Measurements from ENCODE around the gene KLHL30.

The KLHL30 gene

DNA sequence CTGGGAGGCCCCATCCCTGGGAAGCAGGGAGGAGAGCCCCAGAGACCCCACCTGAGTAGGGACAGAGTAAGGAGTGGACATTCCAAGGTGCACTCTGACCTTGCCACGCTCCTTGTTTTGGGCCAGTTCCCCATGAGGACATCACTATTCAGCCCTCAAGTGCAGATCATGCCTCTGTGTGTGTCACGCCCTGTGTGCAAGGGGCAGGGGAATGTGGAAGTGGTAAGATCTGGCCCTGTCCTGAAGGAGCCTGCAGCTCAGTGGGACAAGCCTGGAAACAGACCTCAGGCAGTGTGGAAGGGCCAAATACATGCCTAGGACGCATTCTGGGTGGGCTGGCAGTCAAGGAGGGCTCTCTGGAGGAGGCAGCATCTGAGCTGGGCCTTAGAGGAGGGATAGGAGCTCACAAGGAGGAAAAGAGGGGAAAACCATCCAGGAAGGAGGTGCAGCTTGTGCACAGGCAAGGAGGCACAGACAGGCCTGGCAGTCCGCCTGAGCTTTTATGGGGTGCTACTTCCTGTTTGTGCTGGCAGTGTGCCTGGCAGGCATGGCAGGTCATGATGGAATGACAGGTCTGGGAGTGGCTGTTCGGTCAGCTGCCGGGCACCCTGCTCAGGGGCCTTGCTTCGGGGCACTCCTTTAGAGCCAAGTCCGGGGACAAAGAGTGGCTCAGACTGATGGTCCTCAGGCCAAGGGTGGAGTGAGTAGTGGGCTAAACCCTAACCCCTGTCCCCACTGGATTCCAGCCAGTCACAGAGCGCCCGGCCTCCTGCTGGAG lies 3.3 kb downstream of the KLHL30 start:
- H3K4me3 Mint-ChIP-seq = no peak overlapping the region
- H3K9me3 Mint-ChIP-seq = no peaks in the 10 kb centered on the region
- no peaks in the 10 kb centered on the region for H3K4me1 Mint-ChIP-seq (ENCODE audit: low read depth)
- no peaks in the 10 kb centered on the region for H3K36me3 Mint-ChIP-seq (ENCODE audit: low read depth)
- no peaks in the 10 kb centered on the region for H3K27me3 Mint-ChIP-seq (ENCODE audit: low read depth)
- DNase-seq (ENCODE audit: low spot score) = no peak
- H3K27ac Mint-ChIP-seq = no peak overlapping the region

DNA sequence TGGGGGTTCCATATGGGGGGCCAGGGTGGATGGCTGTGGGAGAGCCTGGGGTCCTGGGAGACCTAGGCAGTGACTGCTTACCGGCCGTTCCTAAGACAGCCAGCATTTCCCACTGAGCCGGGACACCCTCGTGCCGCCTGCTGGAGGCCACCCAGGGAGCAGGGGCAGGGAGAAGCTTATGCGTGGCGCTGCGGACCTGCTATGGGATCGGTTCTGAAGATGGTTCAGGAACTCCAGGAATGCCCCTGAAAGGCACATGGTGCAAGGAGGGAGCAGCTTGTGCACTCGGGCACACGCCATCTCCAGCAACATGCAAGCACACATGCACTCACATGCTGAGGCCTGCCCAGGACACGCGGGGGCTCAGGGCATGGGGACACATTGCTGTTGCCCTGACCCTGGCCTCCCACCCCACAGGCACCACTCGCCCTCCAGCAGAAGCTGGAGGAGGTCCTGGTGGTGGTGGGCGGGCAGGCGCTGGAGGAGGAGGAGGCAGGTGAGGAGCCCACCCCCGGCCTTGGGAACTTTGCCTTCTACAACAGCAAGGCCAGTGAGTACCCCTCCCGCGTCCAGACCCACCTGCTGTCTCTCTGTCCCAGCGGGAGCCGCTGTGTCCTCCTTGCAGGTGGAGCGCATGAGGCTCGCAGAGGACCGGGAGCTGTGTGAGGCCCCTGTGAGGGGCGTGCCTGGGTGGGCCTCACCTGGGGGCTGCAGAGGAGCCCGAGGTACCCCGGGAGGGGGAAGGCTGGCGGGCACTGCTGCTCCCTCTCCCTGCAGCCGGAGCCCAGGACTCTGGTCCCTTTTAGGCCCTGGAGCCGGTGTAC lies 4.1 kb downstream of the KLHL30 start:
- no peaks in the 10 kb centered on the region for H3K9me3 Mint-ChIP-seq
- H3K4me3 Mint-ChIP-seq = no peak overlapping the region
- H3K27me3 Mint-ChIP-seq (ENCODE audit: low read depth) = no peaks in the 10 kb centered on the region
- no peak overlapping the region for H3K27ac Mint-ChIP-seq
- H3K4me1 Mint-ChIP-seq (ENCODE audit: low read depth) = peaks cover 3% of the 10 kb centered on the region
- H3K36me3 Mint-ChIP-seq (ENCODE audit: low read depth) = no peaks in the 10 kb centered on the region
- no peak for DNase-seq (ENCODE audit: low spot score)

DNA sequence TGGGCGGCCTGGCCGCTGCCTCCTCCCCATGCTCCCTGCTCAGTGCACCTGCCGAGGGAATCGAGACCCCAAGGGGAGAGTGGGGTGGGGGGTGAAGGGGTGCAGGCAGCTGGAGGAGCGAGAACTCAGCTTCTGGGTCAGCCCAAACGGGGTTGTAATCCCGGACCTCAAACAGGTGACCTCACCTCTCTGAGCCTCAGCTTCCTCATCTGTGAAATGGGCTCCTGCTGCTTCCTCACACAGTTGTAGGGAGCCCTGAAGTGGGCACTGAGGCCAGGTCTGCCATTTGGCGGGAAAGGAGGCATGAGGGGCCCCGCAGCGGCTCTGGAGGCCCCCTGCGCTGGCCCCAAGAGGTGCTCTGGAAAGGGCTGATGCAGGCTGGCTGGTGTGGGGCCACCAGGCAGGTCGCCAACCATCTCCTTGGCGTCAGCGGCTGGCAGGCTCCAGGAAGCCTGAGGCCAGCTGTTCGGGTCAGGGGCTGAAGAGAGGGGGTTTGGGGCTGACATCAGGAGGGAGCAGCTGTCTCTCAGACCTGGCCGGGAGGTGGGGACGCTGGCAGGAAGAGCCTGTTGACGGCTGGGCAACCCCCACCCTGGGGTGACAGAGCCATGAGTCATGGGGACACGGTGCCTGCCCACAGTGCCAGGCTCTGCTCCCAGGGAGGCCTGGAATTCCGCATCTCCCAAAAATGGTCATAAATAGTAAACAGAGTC lies 4.9 kb downstream of the KLHL30 start:
- no peak for DNase-seq (ENCODE audit: low spot score)
- no peaks in the 10 kb centered on the region for H3K9me3 Mint-ChIP-seq
- no peaks in the 10 kb centered on the region for H3K36me3 Mint-ChIP-seq (ENCODE audit: low read depth)
- H3K4me1 Mint-ChIP-seq (ENCODE audit: low read depth) = peaks cover 3% of the 10 kb centered on the region
- H3K4me3 Mint-ChIP-seq = no peak overlapping the region
- no peaks in the 10 kb centered on the region for H3K27me3 Mint-ChIP-seq (ENCODE audit: low read depth)
- H3K27ac Mint-ChIP-seq = no peak overlapping the region

DNA sequence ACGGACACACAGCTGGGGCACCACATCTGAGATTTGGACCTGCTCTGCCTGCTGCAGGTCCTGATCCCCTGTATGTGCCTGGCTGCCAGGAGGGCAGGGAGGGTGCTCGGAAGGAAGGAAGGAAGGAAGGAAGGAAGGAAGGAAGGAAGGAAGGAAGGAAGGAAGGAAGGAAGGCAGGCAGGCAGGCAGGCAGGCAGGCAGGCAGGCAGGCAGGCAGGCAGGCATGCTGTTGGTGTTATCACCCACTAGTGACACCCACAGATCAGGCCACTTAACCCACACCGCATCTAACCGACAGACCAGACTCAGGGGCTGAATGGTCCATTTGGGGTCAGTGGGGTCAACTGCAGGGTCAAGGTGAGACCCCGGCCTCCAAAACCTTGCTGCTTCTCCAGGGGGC lies 5.8 kb downstream of the KLHL30 start:
- Mint-ChIP-seq H3K27ac (no peak overlapping the region), H3K36me3 (ENCODE audit: low read depth) (no peaks in the 10 kb centered on the region), H3K4me3 (no peak overlapping the region), H3K4me1 (ENCODE audit: low read depth) (peaks cover 3% of the 10 kb centered on the region), H3K9me3 (no peaks in the 10 kb centered on the region), H3K27me3 (ENCODE audit: low read depth) (no peaks in the 10 kb centered on the region)
- no peak for DNase-seq (ENCODE audit: low spot score)

DNA sequence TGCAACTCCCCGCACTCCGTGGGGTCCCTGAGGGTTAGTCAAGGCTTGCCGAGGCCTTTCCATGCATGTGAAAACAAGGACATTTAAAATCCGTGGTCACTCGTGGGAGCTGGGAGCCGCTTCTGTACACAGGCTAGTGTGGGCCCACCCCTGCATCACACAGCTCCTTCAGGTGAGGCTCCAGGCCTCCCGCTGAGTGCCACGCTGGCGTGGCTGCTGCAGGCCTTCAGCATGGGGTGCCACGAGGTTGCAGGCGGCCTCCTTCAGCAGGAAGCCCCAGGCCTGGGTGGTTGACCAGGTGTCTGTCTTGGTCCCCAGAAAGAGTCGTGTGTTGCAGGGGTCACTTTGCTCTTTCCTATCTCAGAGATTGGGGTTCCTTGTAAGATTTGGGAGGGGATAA lies 6.6 kb downstream of the KLHL30 start:
- H3K27ac Mint-ChIP-seq = no peak overlapping the region
- no peaks in the 10 kb centered on the region for H3K27me3 Mint-ChIP-seq (ENCODE audit: low read depth)
- H3K4me1 Mint-ChIP-seq (ENCODE audit: low read depth) = peaks cover 3% of the 10 kb centered on the region
- no peak for DNase-seq (ENCODE audit: low spot score)
- H3K4me3 Mint-ChIP-seq = no peak overlapping the region
- no peaks in the 10 kb centered on the region for H3K9me3 Mint-ChIP-seq
- H3K36me3 Mint-ChIP-seq (ENCODE audit: low read depth) = no peaks in the 10 kb centered on the region

DNA sequence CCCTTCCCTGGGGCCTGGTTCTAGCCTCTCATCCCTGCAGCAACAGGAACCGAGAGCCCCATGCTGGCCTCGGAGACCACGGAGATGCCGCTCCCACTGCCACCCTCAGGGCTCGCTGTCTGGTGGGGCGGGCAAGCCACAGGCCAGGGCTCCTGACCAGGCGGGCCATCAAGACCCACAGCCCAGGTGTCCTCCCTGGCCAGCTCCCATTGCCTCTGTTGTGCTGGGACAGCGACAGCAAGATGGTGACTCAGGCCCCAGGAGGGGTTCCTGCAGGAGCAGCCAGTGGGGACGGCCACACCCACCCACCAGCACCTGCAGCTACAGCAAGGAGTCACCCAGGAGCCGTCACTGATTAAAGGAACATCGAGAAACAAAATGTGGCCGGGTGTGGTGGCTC lies 7.4 kb downstream of the KLHL30 start:
- Mint-ChIP-seq H3K27ac (no peak overlapping the region), H3K27me3 (ENCODE audit: low read depth) (no peaks in the 10 kb centered on the region), H3K9me3 (no peaks in the 10 kb centered on the region), H3K4me1 (ENCODE audit: low read depth) (peaks cover 3% of the 10 kb centered on the region), H3K36me3 (ENCODE audit: low read depth) (no peaks in the 10 kb centered on the region), H3K4me3 (no peak overlapping the region)
- no peak for DNase-seq (ENCODE audit: low spot score)

DNA sequence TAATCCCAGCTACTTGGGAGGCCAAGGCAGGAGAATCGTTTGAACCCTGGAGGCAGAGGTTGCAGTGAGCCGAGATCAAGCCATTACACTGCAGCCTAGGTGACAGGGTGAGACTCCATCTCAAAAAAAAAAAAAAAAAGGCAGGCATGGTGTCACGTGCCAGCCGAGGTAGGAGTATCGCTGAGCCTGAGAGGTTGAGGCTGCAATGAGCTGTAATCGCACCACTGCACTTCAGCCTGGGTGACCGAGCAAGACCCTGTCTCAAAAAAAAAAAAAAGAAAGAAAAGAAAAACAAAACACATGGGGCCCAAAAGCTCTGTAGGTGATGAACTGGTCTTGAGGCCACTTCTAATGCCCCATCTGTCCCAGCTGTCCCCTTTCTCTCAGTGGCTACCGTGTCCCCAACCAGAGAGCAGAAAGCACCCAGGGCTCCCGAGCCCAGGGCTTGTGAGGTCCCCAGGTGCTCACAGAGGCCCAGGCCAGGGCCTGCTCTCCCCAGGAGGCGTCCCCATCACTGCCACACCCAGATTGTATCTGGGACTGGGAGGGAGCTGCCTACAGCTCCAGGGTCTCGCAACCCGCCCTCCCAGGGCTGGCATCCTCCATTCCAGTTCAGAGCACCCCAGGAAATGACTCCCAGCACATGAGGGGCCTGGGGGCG lies 8.5 kb downstream of the KLHL30 start:
- Mint-ChIP-seq H3K4me3 (no peak overlapping the region), H3K36me3 (ENCODE audit: low read depth) (no peaks in the 10 kb centered on the region), H3K9me3 (no peaks in the 10 kb centered on the region), H3K27ac (no peak overlapping the region), H3K27me3 (ENCODE audit: low read depth) (no peaks in the 10 kb centered on the region), H3K4me1 (ENCODE audit: low read depth) (peaks cover 3% of the 10 kb centered on the region)
- DNase-seq (ENCODE audit: low spot score) = no peak

DNA sequence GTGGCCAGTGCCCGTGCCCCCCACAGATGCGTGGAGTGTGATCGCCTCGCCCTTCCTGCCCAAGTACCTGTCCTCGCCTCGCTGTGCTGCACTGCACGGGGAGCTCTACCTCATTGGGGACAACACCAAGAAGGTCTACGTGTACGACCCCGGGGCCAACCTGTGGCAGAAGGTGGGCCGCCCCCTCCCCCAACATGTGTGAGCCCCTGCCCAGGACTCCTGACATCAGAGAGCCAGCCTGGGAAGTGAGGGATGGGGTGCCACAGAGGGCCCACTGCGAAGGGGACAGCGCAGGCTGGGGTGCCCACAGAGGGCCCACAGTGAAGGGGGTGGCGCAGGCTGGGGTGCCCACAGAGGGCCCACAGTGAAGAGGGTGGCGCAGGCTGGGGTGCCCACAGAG lies 10.5 kb downstream of the KLHL30 start:
- DNase-seq (ENCODE audit: low spot score) = no peak
- no peaks in the 10 kb centered on the region for H3K9me3 Mint-ChIP-seq
- H3K27ac Mint-ChIP-seq = no peak overlapping the region
- H3K27me3 Mint-ChIP-seq (ENCODE audit: low read depth) = no peaks in the 10 kb centered on the region
- peaks cover 3% of the 10 kb centered on the region for H3K4me1 Mint-ChIP-seq (ENCODE audit: low read depth)
- no peaks in the 10 kb centered on the region for H3K36me3 Mint-ChIP-seq (ENCODE audit: low read depth)
- H3K4me3 Mint-ChIP-seq = no peak overlapping the region

DNA sequence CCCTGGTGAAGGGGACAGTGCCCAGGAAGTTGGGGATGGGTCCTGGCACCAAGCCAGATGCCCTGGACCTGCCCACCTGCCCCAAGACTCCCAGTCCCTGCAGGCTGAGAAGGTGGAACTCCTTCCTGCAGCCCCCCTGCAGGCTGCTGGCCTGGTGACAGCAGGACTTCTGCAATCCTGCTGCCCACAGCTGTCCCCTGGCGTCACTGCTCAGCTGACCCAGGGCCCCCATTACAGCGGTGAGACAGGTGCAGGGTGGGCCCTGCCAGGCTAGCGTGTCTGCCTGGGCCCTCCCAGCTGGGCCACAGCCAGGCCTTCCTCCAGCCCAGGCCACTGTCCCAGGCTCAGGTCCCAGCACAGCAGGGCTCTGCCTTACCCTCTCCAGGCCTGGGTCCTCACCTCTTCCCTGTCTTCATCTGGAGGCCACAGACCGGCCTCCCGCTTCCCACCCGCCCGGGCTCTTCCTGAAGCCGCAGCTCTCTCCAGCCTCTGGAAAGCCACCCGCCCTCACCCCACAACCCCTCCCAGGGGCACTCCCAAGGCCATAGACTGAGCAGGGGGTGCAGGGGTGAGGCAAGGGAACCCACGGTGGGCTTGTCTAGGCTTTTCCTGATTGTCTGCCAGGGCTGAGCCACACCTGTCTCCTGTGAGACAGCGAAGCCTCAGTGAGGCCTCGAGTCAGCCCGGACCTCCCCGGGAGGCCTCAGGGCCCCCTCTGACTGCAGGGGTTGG lies 11.5 kb downstream of the KLHL30 start:
- H3K27ac Mint-ChIP-seq = no peak overlapping the region
- H3K4me3 Mint-ChIP-seq = no peak overlapping the region
- no peak for DNase-seq (ENCODE audit: low spot score)
- H3K4me1 Mint-ChIP-seq (ENCODE audit: low read depth) = peaks cover 3% of the 10 kb centered on the region
- no peaks in the 10 kb centered on the region for H3K27me3 Mint-ChIP-seq (ENCODE audit: low read depth)
- no peaks in the 10 kb centered on the region for H3K9me3 Mint-ChIP-seq
- no peaks in the 10 kb centered on the region for H3K36me3 Mint-ChIP-seq (ENCODE audit: low read depth)

DNA sequence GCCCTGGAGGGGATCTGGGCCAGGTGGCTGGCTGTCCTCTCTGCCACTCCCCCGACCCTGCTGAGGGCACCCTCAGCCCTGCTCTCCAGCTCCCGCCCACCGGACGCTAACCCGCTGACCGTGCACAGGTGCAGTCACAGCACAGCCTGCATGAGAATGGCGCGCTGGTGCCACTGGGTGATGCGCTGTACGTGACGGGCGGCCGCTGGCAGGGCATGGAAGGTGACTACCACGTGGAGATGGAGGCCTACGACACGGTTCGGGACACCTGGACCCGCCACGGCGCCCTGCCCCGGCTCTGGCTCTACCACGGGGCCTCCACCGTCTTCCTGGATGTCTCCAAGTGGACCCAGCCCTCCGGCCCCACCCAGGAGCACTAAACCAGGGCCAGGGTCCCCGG lies 12.2 kb downstream of the KLHL30 start:
- H3K27me3 Mint-ChIP-seq (ENCODE audit: low read depth) = no peaks in the 10 kb centered on the region
- no peak for DNase-seq (ENCODE audit: low spot score)
- peaks cover 3% of the 10 kb centered on the region for H3K4me1 Mint-ChIP-seq (ENCODE audit: low read depth)
- H3K27ac Mint-ChIP-seq = no peak overlapping the region
- H3K36me3 Mint-ChIP-seq (ENCODE audit: low read depth) = no peaks in the 10 kb centered on the region
- no peaks in the 10 kb centered on the region for H3K9me3 Mint-ChIP-seq
- no peak overlapping the region for H3K4me3 Mint-ChIP-seq

DNA sequence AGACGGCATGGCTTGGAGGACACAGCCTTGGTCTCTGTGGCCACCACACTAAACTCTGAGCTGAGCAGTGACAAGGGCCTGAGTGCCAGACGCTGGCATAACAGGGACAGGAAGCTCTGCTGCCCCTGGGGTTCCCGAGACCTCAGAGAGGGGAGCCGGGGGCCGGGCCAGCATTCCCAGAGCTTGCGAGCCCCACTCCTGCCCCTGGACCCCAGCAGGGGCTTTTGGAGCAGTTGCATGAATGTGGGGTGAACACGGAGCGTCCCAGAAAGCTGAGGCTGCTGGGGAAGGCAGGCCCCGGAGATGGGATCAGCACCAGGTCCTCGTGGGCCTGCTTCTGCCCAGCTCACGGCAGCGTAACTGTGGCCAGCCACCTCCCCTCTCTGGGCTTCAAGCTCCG lies 12.7 kb downstream of the KLHL30 start:
- DNase-seq (ENCODE audit: low spot score) = no peak
- Mint-ChIP-seq H3K4me1 (ENCODE audit: low read depth) (peaks cover 3% of the 10 kb centered on the region), H3K27ac (no peak overlapping the region), H3K9me3 (no peaks in the 10 kb centered on the region), H3K27me3 (ENCODE audit: low read depth) (no peaks in the 10 kb centered on the region), H3K36me3 (ENCODE audit: low read depth) (no peaks in the 10 kb centered on the region), H3K4me3 (no peak overlapping the region)

DNA sequence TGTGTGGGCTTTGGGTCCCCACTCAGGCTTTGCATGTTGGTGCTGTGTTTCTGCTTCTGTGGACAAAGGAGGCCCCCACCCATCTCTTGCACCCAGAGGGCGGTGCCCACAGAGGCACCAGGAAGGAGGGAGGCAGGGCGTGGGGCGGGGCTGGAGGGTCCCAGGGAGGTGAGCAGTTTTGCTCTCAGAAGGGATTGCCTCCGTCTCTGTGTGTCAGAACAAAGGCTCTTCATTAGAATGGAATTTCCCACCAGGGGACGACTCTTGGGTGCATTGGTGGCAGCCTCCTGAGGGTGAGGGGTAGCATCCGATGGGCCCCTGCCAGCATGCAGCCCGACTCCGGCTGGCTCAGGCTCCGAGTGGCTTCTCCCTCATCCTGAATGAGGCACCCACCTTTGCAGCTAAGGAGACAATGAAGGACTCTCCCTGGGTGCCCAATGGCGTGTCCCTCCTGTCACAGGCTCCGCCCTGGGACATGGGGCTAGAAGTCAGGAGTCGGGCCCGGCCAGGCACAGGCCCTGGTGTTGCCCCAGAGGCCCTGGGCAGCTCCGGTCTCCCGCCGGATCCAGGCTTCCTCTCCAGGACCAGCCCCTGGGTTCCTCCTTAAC lies 13.3 kb downstream of the KLHL30 start:
- Mint-ChIP-seq H3K4me1 (ENCODE audit: low read depth) (peaks cover 3% of the 10 kb centered on the region), H3K9me3 (no peaks in the 10 kb centered on the region), H3K36me3 (ENCODE audit: low read depth) (no peaks in the 10 kb centered on the region), H3K4me3 (no peak overlapping the region), H3K27me3 (ENCODE audit: low read depth) (no peaks in the 10 kb centered on the region), H3K27ac (no peak overlapping the region)
- DNase-seq (ENCODE audit: low spot score) = no peak

Measured in T-helper 2 cell treated with Interferon-gamma antibody and Interleukin-4, amounts not matched to agents 5 μg/mL and 100 μg/mL, for 36 hours (primary cell).